Measurements from ENCODE around the gene ARHGAP25.

DNA sequence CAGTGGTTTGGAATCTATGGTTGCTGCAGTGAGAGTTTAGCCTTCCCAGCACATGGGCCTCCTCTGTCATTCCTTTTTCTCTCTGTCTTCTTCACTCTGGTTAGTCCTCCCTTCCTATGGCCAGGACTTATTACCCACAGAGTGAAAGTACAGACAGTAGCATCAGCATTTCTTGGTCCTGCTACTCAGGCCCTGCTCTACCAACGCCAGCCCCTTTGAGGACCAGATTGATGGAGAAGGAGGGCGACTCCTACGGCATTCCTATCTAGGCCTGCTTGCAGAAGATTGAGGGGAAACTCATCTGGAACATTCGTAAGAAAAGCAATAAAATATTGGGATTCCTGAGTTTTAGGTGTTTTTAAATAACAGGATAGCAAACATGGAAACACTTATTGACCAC is 93.1 kb downstream of the ARHGAP25 start:
- TF ChIP-seq, protein P1, sequence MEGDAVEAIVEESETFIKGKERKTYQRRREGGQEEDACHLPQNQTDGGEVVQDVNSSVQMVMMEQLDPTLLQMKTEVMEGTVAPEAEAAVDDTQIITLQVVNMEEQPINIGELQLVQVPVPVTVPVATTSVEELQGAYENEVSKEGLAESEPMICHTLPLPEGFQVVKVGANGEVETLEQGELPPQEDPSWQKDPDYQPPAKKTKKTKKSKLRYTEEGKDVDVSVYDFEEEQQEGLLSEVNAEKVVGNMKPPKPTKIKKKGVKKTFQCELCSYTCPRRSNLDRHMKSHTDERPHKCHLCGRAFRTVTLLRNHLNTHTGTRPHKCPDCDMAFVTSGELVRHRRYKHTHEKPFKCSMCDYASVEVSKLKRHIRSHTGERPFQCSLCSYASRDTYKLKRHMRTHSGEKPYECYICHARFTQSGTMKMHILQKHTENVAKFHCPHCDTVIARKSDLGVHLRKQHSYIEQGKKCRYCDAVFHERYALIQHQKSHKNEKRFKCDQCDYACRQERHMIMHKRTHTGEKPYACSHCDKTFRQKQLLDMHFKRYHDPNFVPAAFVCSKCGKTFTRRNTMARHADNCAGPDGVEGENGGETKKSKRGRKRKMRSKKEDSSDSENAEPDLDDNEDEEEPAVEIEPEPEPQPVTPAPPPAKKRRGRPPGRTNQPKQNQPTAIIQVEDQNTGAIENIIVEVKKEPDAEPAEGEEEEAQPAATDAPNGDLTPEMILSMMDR (conservative IDR thresholded peaks at IDR 0.05; ENCODE audit: low read length), result no peak
- TF ChIP-seq EZH2phosphoT487 (IDR thresholded peaks at IDR 0.05; ENCODE audit: borderline replicate concordance, low read depth, low read length), result no peak
